Measurements from ENCODE around the gene GH1.

GRCh38 chr17:63963123-63963522 is 44.5 kb upstream of the GH1 start:
- TF ChIP-seq CTCF (conservative IDR thresholded peaks at IDR 0.05) (no peak), ZFX (IDR thresholded peaks at IDR 0.05) (no peak)
